Common myeloid progenitor, CD34-positive (primary cell): ENCODE measurements around the gene OSBPL3.

Source experiments
- CTCF ChIA-PET: fragments of 350-600 bp; sonication (Branson Sonifier 250); formaldehyde crosslinking; loops from one replicate; lab custom pipeline; 2021; ENCODE audit warnings: antibody characterized with exemption; lab: Charles Lee
- POLR2A ChIA-PET: fragments of 350-600 bp; sonication (Branson Sonifier 250); formaldehyde crosslinking; loops from one replicate; lab custom pipeline; 2021; ENCODE audit warnings: antibody characterized with exemption; lab: Charles Lee
- DNase-seq, 3 donors: peaks; one replicate each; pipeline versions ENCODE4 v3.0.0 to v3.0.0-alpha.2; 2013
- H3K27ac ChIP-seq, 2 experiments: 1 replicate in 1 of 2; 2 replicates in 1 of 2; pipeline ENCODE4 v1.7.0; 2013; ENCODE audit warnings: inconsistent platforms in 2 of 2, low read length in 2 of 2, mild to moderate bottlenecking in 2 of 2, low read depth in 1 of 2, moderate library complexity in 1 of 2; ENCODE audit not compliant: severe bottlenecking in 2 of 2, insufficient read depth in 1 of 2, poor library complexity in 1 of 2
- H3K27me3 ChIP-seq, 5 experiments: replicated peaks in 2 of 5; 1 replicate in 3 of 5; 2 replicates in 2 of 5; pipeline versions ENCODE4 v1.6.1 to v1.7.0; 2013; ENCODE audit warnings: low read length in 4 of 5, mild to moderate bottlenecking in 2 of 5, moderate library complexity in 2 of 5, inconsistent platforms in 1 of 5; ENCODE audit not compliant: insufficient read depth in 5 of 5, control insufficient read depth in 4 of 5
- H3K36me3 ChIP-seq, 4 experiments: 1 replicate in 2 of 4; 2 replicates in 2 of 4; pipeline versions ENCODE4 v1.6.1 to v1.7.0; 2013; ENCODE audit warnings: low read length in 3 of 4, control low read depth in 1 of 4, mild to moderate bottlenecking in 1 of 4; ENCODE audit not compliant: control insufficient read depth in 4 of 4, insufficient read depth in 4 of 4
- H3K4me1 ChIP-seq, 4 experiments: 1 replicate in 3 of 4; 2 replicates in 1 of 4; pipeline versions ENCODE4 v1.6.1 to v1.7.1; 2013; ENCODE audit warnings: low read length in 3 of 4, mild to moderate bottlenecking in 3 of 4, control low read depth in 1 of 4, inconsistent platforms in 1 of 4, moderate library complexity in 1 of 4; ENCODE audit not compliant: control insufficient read depth in 4 of 4, insufficient read depth in 4 of 4; ENCODE audit errors: control extremely low read depth in 1 of 4
- H3K4me3 ChIP-seq, 7 experiments: 1 replicate in 4 of 7; 2 replicates in 3 of 7; pipeline versions ENCODE4 v1.5.1 to v1.7.0; 2013; ENCODE audit warnings: mild to moderate bottlenecking in 7 of 7, low read length in 6 of 7, moderate library complexity in 6 of 7, inconsistent platforms in 2 of 7, low read depth in 2 of 7, control low read depth in 1 of 7; ENCODE audit not compliant: insufficient read depth in 4 of 7, control insufficient read depth in 1 of 7; ENCODE audit errors: extremely low read depth in 1 of 7
- H3K9me3 ChIP-seq, 5 experiments: 1 replicate in 4 of 5; 2 replicates in 1 of 5; pipeline versions ENCODE4 v1.6.1 to v1.7.1; 2013; ENCODE audit warnings: low read length in 4 of 5, mild to moderate bottlenecking in 2 of 5, inconsistent platforms in 1 of 5, low read depth in 1 of 5, moderate library complexity in 1 of 5; ENCODE audit not compliant: control insufficient read depth in 4 of 5, insufficient read depth in 2 of 5; ENCODE audit errors: control extremely low read depth in 1 of 5
- WGBS: methylation state at CpG from one replicate; pipeline ENCODE4 v1.1.5; 2013; ENCODE audit not compliant: insufficient coverage; 5-methylcytosine and 5-hydroxymethylcytosine counted together

Gene OSBPL3

DNA sequence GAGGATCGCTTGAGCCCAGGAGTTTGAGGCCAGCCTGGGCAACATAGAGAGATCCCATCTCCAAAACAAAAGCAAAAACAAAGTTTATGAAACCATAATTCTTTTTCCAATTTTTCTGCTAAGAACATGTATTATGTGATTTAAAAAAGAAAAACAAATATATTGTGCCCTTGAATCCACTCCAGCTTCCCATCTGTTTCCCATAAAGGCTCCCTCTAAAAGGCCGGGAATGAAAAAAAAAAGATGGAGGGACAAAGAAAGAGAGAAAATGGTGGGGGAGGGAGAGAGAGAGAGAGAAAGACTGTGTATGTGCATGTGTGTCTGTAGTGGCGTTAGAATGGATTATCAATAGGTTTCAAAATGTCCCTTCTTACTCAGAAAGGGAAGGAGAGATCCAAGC, 202.2 kb downstream of the OSBPL3 start:
- no peak overlapping the region for H3K4me3 ChIP-seq
- DNase-seq = no peak
- H3K4me1 ChIP-seq = peaks cover 0 to 13% (median 1%) of the 10 kb centered on the region in 4 experiments
- H3K9me3 ChIP-seq = peaks cover 0 to under 1% (median 0%) of the 10 kb centered on the region in 5 experiments
- no peak overlapping the region for H3K27ac ChIP-seq
- no peaks in the 10 kb centered on the region for H3K36me3 ChIP-seq
- WGBS = 86% methylated on average over 1 of the region's 3 CpGs
- no peaks in the 10 kb centered on the region for H3K27me3 ChIP-seq
- ChIA-PET POLR2A (no interaction called here), CTCF (interaction anchor here (0.6 to 1.9 kb wide), 2 partner anchors 35 to 386 kb away, joined by 3 to 5 read pairs; no protein-coding TSS in a partner anchor)

- Histone ChIP-seq H3K4me3 (no peak overlapping the region), H3K9me3 (peaks cover 0 to 9% (median 0%) of the 10 kb centered on the region in 5 experiments), H3K27me3 (no peaks in the 10 kb centered on the region), H3K36me3 (no peaks in the 10 kb centered on the region), H3K4me1 (peaks cover 0 to 12% (median 0%) of the 10 kb centered on the region in 4 experiments), H3K27ac (no peak overlapping the region)
- no peak for DNase-seq
- ChIA-PET POLR2A (no interaction called here), CTCF (interaction anchor here (1.1 kb wide), 1 partner anchor 407 kb away, joined by 3 read pairs; no protein-coding TSS in a partner anchor)
These were observed 206.3 kb downstream of the OSBPL3 start for GRCh38 chr7:24773646-24774045.

DNA sequence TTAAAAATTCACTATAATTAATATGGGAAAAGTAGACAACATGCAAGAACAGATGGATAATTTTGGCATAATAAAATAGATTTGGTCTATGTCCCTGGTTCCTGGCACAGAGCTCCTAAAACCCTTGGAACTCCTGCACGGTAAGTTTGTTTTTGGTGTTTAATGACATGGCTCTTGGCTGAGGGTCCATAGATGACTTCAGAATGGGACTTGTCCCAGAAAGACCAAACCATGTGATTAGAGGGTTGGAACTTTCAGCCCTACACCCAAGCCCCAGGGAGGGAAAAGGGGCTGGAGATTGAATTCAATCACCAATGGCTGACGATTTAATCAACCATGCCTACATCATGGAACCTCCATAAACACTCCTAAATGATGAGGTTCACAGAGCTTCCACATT, 210.1 kb downstream of the OSBPL3 start:
- H3K9me3 ChIP-seq = peaks cover 0 to 9% (median 0%) of the 10 kb centered on the region in 5 experiments
- peaks cover 0 to 8% (median 0%) of the 10 kb centered on the region in 4 experiments for H3K4me1 ChIP-seq
- ChIA-PET POLR2A (no interaction called here), CTCF (no interaction called here)
- WGBS = no CpG with 5 or more reads among the region's 2 CpGs
- H3K36me3 ChIP-seq = no peaks in the 10 kb centered on the region
- no peak overlapping the region for H3K27ac ChIP-seq
- DNase-seq = no peak
- H3K4me3 ChIP-seq = no peak overlapping the region
- H3K27me3 ChIP-seq = no peaks in the 10 kb centered on the region

- Histone ChIP-seq H3K9me3 (peaks cover 0 to 9% (median 0%) of the 10 kb centered on the region in 5 experiments), H3K27ac (no peak overlapping the region), H3K27me3 (no peaks in the 10 kb centered on the region), H3K4me3 (no peak overlapping the region), H3K4me1 (peaks cover 0 to 8% (median 0%) of the 10 kb centered on the region in 4 experiments), H3K36me3 (no peaks in the 10 kb centered on the region)
- ChIA-PET POLR2A (no interaction called here), CTCF (interaction anchor here (0.9 kb wide), 1 partner anchor 18 kb away, joined by 3 read pairs; no protein-coding TSS in a partner anchor)
- peak in 1 of 3 donors; percentile 13 for DNase-seq
- WGBS = 98% methylated on average over 6 of the region's 9 CpGs
These were observed 210.8 kb downstream of the OSBPL3 start for GRCh38 chr7:24769014-24769830.

- Histone ChIP-seq H3K4me1 (peaks cover 0 to 8% (median 0%) of the 10 kb centered on the region in 4 experiments), H3K9me3 (peaks cover 0 to 9% (median 0%) of the 10 kb centered on the region in 5 experiments), H3K36me3 (no peaks in the 10 kb centered on the region), H3K27me3 (peaks cover 0 to under 1% (median 0%) of the 10 kb centered on the region in 5 experiments), H3K4me3 (no peak overlapping the region), H3K27ac (no peak overlapping the region)
- POLR2A ChIA-PET = no interaction called here
- DNase-seq = no peak
- CTCF ChIA-PET = no interaction called here
- 98% methylated on average over 5 of the region's 9 CpGs for WGBS
These were observed 212.0 kb downstream of the OSBPL3 start for GRCh38 chr7:24767878-24768569.

- Histone ChIP-seq H3K4me3 (no peak overlapping the region), H3K27me3 (peaks cover 0 to 9% (median 0%) of the 10 kb centered on the region in 5 experiments), H3K27ac (no peak overlapping the region), H3K4me1 (peaks cover 0 to 8% (median 0%) of the 10 kb centered on the region in 4 experiments), H3K9me3 (no peaks in the 10 kb centered on the region), H3K36me3 (no peaks in the 10 kb centered on the region)
- ChIA-PET POLR2A (no interaction called here), CTCF (interaction anchor here (0.9 to 1.5 kb wide), 3 partner anchors 15 to 329 kb away, joined by 3 read pairs; no protein-coding TSS in a partner anchor)
- WGBS = 88% methylated on average over 5 of the region's 8 CpGs
- DNase-seq = no peak
These were observed 214.8 kb downstream of the OSBPL3 start for GRCh38 chr7:24764972-24765744.
